ENCODE measurements around the gene CNIH2.
"Not testable (repeated sequence)": the region's sequence is repeated elsewhere in the genome, so short reads cannot be mapped to it uniquely, and the experiment has no call there.

The CNIH2 gene

DNA sequence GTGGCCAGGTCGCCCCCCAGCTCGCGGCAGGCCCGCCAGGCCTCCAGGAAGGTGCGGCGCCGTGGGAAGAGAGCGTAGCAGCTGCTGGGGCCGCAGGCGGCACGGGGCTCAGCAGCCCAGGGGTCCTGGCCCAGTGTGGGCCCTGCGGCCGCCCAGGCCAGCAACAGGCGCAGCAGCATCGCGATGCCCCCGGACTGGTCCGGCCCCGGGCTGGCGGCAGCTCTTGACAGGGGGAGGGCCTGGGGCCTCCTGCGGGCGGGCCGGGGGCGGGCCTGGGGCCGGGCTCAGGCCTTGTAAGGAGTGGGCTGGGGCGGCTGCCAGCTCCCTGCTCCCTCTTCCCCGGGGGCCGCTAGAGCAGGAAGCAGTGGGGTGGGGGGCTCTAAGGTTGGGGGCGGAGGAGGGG is 38.9 kb downstream of the CNIH2 start, which contains the start of gene CD248:
TSS of gene CD248 (minus strand) at position 196 of the 403 bp plus-strand sequence. CDS start at position 179, 17 bp downstream.
- DNase-seq: no peak

DNA sequence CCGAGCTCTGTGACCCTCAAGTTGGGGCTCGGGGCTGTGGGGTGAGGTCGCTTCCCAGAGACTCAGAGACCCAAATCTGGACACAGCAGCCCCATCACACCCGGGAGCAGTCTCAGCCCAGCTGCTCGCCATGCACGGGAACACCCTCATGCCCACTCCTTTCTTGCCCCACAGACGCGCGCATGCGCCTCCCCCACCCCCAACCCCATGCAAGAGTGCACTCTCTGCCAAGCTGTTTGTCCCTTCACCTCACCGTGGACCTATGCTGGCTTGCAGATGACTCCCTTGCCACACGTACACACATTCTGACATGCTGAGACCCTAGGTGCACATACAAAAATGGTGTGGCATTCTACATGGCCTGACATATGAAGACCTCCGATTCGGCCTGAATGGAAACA is 39.3 kb downstream of the CNIH2 start:
- DNase-seq: no peak

DNA sequence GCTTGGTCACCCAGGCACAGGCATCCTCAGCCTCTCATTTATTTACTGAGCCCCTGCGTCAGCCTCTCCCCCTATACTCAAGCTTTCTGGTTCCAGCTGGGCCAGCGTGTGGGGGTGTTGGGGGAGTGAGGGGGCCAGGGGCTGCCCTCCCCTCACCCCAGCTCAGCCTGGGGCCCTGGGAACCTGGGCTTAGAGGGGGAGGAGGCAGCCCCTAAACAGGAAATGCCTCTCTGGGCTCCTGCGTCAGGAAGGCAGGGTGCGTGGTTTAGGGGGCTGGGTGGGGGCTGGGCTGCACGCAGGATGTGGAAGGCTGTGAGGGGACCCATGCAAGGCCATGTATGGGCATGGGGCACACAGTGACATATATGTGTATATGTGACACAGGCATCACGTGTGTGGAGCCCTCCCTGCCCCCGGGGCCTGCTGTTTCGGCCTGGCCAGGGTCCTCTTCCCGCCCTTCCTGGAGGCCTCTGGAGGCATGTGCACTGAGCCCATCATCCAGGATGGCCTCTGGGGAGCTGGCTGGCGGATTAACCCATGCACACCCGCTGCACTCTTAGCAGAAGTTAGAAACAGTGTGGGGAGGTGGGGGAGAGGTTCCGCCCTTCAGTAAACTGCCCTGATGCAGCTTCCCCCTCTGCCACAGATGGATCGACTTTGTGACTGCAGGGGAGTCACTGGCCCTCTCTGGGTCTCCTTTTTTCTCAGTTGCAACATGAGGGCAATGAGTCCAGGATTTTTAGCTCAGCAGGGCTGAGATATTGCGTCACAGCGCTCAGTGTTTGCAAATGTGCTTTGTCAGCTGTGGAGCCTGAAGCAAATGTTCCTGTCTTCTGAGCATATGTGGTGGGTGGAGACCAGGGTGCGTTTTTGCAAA is 40.0 kb downstream of the CNIH2 start:
- DNase-seq: no peak

DNA sequence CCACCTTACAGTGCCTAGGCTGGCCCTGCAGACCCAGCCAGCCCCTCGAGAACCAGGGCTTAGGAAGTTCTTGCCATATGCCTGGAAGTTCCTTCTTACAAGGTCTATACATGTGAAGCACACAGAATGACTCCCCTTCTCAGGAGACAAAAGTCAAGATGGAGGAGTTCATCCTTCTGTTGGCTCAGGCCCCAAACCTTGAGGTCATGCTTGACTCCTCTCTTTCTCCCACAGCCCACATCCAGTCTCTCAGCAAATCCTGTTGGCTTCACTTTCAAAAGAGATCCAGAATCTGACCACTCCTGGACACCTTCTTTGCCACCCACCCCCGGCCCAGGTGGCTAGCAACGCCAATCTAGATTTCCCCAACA is 40.6 kb downstream of the CNIH2 start:
- no peak for DNase-seq

DNA sequence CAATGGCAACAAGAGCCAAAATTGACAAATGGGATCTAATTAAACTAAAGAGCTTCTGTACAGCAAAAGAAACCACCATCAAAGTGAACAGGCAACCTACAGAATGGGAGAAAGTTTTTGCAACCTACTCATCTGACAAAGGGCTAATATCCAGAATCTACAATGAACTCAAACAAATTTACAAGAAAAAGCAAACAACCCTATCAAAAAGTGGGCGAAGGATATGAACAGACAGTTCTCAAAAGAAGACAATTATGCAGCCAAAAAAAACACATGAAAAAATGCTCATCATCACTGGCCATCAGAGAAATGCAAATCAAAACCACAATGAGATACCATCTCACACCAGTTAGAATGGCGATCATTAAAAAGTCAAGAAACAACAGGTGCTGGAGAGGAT is 42.3 kb downstream of the CNIH2 start:
- DNase-seq: not testable (repeated sequence)

DNA sequence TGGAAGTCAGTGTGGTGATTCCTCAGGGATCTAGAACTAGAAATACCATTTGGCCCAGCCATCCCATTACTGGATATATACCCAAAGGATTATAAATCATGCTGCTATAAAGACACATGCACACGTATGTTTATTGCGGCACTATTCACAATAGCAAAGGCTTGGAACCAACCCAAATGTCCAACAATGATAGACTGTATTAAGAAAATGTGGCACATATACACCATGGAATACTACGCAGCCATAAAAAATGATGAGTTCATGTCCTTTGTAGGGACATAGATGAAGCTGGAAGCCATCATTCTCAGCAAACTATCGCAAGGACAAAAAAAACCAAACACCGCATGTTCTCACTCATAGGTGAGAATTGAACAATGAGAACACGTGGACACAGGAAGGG is 42.8 kb downstream of the CNIH2 start:
- not testable (repeated sequence) for DNase-seq

DNA sequence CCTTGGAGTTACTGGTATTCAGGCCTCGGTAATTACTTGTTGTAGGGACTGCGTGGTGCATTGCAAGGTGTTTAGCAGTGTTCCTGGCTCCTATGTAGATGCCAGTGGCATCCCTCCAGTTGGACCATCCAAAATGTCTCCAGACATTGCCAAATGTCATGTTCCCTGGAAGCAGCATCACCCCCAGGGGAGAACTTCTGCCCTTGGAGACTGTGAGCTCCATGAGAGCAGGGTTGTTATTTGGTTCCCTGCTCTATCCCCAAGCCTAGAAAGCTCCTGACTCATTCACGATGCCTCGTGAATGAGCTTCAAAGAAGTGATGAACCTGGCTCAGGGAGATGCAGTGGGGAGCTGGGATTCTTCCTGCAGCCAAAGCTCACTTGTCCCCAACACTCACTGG is 43.6 kb downstream of the CNIH2 start:
- DNase-seq: no peak

DNA sequence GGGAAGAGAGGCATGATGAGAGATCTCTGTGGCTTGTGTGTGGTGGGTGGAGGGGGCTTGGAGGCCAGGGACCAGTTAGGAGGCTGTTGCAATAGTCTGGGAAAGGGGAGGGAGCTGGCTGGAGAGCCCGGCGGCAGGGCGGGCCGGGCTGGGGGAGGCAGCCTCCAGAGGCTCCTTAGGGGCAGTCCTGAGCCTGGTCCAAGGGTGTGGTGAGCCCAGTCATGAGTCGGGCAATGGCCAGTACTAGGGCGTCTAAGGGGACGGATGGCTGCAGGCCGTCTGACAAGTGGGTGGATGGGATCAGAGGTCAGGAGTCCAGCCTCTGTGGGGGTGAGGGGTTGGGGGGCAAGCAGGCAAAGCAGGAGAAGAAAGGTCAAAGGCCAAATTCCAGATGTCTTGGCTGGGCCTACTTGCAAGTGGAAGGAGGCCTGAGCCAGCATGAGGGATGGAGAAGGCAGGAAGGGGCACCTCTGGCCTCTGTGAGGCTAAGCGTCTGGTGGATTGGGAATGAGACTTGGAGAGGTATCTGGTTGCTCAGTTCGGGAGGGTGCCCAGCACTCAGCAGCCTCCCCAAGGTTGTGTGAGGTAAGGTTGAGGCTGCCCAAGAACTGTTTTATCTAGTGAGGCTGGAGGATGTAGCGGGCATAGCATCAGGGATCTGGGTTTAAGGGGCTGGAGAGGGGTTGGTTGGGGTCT is 44.9 kb downstream of the CNIH2 start:
- DNase-seq: no peak

DNA sequence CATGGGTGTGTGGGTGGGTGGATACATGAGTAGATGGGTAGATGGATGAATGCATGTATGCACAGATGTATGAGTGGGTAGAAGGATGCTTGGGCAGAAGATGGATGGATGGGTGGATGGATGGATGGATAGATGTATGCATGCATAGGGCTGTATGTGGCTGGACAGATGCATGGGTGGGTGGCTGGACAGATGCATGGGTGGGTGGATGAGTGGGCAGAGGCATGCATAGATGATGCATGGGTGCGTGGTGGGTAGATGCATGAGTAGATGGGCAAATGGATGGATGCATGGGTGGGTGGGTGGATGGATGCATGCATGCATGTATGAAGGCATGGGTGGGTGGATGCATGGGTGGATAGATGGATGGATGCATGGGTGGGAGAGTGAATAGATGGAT is 45.7 kb downstream of the CNIH2 start:
- DNase-seq: no peak

DNA sequence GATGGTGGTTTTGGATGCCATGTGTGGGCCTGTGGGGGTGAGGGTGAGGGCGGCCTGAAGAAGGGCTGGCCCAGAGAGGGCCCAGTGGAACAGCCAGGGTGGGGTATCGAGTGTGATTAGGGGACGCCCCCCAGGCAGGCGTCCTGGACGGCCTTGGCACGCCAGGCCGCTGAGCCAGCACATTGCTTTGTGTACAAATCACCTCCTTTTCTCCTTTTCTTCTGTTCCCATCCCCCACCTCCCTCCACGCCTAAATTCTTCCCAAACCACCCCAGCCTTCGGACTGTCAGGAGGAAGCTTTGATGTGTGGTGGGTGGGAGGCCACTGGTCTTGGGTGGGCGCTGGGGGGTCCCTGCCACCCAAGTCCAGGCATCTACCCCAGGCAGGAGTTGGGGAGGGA is 46.7 kb downstream of the CNIH2 start:
- DNase-seq: no peak

DNA sequence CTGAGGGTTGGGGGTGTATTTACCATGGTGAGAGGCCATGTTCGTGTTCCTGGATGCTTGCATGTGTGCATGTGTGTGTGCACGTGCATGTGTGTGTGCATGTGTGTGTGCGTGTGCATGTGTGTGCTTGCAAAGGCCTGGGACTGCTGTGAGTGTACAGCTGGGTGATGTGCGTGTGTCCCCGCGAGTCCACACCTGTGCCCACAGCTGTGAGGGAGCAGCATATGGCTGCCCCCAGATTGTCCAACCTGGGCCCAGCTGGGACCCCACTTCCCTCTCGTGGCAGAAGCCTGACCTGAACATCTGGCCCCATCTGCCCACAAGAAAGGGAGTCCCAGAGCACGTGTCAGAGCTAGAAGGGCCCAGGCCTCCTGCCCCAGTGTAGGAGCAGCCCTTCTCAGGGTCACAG is 47.3 kb downstream of the CNIH2 start:
- DNase-seq: no peak

DNA sequence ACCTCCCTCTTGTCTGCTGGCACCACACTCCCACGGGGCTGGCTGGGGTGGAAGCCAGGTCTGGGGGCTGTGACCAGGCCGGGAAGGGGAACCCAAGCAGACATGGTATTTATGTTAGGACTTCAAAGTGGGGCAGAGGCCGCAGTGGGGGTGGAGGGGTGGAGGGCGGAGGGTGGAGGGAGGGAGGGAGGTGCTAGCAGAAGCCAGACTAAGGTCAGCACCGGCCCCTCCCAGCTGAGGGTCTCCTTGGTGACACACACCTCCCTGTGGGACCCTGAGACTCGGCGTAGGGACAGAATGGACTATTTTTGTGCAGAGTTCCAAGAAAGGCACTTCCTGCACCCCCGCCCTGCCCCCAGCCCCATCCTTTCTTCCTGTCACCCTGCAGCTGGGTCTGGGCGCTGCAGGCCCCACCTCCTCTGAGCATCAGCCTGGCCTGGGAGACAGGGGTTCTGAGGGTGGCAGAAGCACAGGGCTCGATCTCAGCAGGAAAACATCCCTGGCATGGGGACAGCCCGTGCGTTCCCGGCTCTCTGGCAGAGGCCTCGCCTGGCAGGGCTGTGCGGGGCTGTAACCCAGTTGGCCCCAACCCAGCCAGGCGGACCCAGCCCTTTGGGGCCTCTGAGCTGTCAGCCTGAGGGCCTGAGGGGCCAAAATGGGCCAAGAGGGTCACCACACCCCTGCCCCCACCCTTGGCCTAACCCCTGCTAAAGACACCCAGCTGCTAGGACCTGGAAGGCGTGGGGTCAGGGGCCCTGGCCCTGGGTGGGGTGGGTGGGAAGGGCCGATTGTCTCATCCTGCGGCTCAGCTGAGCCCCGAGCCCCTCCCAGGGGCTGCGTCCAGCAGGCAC is 48.5 kb downstream of the CNIH2 start:
- DNase-seq: no peak

DNA sequence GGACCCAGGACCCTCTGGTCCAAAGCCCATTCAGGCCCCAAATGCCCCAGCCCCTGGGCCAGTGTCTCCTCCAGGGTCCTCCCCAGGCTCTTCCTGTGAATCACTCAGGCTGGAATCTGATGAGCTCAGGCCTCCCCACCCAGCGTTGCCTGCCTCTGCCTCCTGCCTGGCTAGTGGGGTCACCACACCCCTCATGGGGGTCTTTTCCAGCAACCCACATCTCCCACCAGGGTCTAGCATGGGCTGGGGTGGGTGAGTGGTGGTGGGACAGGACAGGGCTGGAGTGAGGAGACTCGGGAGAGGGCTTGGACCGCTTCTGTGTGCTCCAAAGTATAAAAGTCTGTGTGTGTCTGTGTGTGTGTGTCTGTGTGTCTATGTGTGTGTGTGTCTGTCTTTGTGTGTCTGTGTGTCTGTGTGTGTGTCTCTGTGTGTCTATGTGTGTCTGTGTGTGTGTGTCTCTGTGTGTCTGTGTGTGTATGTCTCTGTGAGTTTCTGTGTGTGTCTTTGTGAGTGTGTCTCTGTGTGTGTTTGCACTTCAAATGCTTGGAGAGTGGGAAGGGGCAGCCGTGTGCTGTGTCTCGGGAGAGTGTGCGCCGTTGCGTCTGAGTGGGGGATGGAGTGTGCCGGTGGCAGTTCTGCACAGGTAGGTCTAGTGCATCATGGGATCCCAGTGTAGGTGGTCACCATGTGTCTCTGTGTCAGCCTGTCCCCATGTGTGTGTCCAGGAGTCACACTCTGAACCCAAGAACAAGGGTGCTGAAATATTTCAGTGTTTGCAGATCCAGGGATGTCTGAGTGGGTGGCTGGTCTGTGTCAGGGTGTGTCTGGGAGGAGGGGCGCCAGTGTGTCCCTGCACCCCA is 49.4 kb downstream of the CNIH2 start:
- DNase-seq: no peak

DNA sequence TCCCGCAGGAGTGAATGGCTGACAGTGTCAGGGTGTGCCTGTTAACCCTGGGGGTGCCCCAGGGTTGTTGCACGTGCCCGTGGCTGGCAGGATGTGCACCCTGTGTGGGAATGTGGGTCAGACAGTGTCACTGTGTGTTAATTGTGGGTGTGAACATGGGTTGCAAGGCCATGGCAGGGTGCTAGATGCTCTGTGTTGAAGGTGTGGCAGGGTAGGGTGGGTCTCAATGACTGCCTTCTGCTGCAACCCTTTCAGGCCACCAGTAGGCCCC is 50.0 kb downstream of the CNIH2 start:
- DNase-seq: no peak

DNA sequence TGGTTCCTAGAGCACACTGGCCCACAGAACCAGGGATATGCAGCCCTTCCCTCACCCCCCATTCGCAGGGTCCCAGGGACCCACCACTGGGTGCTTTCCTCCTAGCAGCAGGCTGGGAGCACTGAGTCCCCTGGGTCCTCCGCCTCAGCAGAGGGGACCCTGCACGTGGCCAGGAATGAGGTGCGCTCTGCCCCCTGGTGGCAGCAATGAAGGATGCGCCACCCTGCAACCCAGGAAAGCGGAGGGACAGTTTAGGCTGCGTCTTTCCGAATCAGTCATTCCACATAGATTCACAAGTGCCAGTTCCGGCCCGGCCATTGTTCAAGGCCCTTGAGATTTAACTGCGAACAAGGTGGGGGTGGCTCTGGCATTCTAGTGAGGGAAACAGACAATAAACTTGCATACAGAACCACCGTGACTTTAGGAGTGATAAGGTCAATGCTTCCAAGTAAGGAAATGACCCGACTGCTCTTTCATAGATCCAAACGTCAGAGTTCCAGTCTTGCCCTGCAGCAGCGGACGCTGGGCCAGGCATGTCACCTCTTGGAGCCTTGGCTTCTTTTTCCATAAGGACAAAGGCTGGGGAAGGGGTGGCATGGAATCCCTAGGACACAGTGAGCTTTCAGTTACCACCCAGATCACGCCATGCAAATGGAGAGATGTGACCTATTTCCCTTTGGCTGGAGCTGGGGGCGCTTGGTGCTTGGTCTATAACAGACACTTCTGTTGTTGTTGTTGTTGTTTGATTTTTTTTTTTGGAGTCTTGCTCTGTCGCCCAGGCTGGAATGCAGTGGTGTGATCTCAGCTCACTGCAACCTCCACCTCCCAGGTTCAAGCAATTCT is 50.5 kb downstream of the CNIH2 start:
- peak; percentile 91 for DNase-seq

DNA sequence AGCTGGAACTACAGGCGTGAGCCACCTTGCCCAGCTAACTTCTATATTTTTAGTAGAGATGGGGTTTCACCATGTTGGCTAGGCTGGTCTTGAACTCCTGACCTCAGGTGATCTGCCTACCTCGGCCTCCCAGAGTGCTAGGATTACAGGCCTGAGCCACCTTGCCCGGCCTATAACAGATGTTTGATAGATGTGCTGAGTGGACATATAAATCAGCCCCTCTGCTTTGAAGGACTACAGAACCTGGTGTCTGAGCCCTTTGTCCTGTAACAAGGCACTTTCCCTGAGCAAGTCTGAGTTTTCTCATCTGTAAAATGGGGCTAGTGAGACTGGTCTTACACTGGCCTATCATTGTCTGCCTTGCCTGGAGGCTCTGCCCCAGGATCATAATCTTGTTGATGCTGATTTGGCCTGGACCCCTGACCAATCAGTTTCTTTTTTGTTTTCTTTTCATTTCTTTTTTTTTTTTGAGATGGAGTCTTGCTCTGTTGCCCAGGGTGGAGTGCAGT is 51.2 kb downstream of the CNIH2 start:
- no peak for DNase-seq

DNA sequence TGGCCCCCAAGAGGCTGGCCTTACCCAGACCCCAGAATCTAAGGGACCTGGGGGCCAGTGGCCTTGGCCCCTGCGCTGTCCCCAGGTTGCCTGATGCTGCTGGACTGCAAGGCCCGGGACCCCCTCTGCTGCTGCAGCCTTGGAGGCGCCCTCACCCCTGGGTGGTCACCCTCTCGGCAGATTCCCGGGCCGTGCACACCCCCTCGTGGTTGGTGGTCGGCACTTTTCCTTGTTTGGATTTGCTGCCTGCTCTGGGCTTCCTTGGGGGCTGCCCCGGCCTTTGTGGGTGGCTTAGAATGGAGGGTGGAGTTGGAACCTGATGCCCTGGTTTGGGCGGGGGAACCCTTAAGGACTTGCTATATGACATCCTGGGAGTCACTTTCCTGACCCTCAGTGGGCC is 53.0 kb downstream of the CNIH2 start:
- no peak for DNase-seq

DNA sequence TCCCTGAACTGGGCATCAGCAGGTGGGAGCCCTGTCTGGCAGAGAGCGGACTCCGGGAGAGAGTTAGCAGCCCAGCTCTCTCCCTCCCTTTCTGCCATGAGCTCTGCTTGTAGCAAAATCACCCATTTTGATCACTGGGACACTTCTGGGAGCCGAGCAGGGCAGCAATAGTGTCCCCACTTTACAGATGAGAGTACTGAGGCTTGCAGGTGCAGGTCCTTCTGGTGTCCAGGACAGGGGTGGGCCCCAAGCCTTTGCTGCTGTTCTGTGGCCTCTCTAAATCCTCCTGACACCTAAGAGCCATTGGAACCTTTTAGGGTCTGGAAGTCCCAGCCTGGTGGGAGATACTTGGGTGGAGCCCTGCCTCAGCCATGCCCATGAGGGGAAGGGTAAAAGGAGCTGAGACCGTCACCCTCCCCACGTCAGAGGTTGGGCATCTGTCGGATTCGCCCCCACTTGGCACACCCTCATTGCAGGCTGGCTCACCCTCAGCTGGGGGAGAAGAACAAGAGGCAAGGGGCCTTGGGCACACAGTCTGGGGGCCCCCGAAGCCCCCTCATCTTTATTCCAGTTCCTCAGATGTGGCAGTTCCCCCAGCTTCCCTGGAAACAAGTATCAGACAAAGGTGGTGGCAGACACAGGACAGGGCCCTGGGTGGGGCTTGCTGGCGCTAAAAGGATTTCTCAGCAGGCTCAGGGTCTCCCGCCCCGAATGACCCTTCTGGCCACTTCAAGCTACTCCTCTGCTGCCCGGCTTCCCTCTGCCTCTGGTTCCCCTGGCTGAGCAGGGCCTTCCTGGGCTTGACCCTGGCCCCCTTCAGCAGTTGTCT is 53.8 kb downstream of the CNIH2 start:
- no peak for DNase-seq

DNA sequence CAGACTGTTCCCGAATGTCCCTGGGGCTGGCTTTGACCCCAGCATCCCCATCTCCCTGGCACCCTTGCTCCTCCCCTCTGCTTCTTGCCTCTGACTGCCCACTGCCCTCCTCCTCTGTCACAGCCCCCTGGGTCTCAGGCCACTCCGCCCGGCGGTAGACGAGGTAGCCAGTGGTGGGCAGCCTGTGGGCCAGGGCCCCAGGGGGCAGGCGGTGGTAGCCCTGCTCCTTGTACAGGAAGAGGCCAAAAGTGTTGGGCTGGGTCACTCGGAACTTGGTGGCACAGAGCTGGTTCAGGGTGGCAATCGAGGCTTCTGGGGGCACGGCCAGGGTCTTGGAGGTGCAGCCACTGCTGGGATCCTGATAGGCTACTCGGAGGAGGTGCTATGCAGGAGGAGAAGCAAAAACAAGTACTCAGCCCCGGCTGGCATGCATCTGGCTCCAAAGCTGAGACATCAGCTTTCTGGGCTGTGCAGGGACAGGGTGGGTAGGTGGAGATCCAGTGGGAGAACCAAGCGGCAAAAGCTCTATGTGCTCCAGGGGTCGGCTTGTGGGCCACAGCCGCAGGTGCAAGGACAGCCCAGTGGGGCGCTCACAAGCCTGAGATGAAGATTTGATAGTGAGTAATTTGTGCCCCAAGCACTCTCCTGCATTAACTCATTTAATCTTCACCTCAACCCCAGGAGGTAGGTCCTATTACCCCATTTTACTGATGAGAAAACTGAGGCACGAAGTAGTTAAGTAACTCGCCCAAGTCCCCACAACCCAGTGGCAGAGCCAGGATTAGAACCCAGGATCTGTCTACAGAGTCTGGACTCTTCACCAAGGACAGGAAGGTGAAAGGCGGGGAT is 54.6 kb downstream of the CNIH2 start:
- no peak for DNase-seq
